Measurements from ENCODE around the gene N4BP2.

DNA sequence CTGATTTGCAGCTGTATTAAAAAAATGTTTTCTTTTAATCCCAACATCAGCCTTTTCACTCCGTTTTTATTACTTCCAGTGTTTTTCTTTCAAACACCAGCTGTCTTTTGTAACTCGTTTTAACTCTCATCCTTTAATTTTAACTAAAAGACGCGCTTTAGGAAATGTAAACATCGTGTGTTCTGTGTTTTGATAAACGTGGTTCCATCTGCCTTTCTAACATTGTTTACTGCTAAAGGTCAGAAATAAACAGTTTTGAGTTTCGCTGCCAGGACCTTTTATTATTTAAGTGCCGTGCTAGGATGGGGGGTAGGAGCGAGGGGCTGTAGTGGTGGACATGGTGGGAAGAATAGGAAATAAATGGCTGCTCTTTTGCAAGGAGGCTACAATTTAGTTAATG lies 1.5 kb downstream of the N4BP2 start:
- TF ChIP-seq POLR2AphosphoS5 (IDR thresholded peaks at IDR 0.05; ENCODE audit: low read depth, low read length), result no peak
- no peak for TF ChIP-seq POLR2A (IDR thresholded peaks at IDR 0.05; ENCODE audit: low read depth, low read length)
- TF ChIP-seq TAF1 (IDR thresholded peaks at IDR 0.05; ENCODE audit: borderline replicate concordance, low read depth, low read length), result no peak

Measured in GM12892 (cell line).